KBM-7 (cell line): Measurements from ENCODE around the gene BRD3OS.

Experiments
- DNase-seq: peaks from one replicate; pipeline ENCODE4 v3.0.0-alpha.2; 2015
- in situ Hi-C: fragments of 300-500 bp; cut with MboI; formaldehyde crosslinking; loops from 2 replicates; pipeline ENCODE4 v1.14.3; 2020; ENCODE audit warnings: low sequenced_read_pairs, low pct_unique_long_range_greater_than_20kb, mixed read lengths

BRD3OS gene

DNA sequence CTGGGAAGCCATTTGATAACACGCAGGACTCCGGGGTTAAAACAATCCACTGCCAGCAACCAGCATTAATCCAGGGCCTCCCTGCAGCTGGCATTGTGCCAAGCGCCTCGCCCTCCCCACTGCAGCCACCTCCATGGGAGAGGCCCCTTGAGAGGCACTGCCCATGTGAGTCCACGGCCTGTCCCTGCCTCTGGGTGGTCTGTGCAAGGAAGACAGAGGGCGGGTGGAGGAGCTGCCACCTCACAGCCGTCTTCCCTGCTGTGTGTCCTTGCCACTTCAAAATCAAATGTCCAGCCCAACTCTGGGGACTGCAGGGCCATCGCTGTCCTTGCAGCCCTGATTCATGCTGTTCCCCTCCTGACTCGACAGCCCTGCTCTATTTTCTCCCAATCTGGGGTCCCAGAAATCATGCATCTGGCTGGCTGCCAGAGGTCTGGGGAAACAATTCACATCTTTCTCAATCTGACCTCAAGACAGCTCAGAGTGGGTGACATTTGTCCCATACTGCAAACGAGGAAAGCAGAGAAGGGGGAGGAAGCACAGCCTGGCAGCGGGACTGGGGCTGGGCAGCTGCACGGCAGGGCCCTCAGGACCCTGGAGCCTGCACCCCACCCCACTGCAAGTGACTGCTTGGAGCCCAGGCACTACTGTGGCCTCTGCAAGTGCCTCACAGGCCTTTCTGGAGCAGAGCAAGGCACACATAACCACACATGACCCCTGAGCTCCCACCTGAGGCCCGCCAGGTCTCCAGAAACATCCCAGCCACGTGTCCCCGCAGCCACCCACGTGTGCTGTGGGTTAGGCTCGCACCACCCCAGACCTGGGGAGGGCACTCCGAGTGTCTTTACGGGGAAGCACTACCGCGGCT is 15.7 kb downstream of the BRD3OS start:
- DNase-seq: no peak
- in situ Hi-C loops: no loop called here

DNA sequence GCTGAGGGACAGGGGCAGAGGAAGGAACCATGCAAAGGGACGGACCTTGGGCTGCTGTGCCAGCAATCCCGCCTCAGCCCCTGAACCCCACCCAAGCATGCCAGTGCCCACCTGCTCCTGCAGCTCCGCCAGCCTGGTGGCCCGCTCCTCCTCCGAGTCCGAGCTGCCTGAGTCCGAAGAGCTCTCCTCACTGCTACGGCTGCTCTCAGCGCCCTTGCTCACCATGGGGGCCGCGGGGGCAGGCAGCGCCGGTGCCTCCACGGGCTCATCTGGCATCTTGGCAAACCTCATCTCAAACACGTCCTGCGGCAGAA is 16.3 kb downstream of the BRD3OS start:
- no peak for DNase-seq
- in situ Hi-C loops: no loop called here

DNA sequence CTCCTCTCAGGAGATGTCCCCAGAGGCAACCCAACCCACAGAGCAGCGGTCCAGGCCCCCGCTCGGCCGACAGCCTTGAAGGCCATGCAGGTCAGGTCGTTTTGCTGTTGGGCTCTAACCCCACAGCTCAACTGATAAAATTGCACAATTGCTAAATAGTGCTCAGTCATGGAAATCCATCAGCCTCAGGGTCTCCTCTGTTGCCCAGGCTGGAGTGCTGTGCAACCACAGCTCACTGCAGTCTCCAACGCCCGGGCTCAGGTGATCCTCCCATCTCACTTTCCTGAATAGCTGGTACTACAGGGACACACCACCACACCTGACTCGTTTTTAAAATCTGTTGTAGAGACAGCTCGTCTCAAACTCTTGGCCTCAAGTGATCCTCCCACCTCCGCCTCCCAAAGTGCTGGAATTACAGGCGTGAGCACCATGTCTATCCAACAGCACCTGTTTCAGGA is 18.3 kb downstream of the BRD3OS start:
- in situ Hi-C loops: no loop called here
- no peak for DNase-seq

DNA sequence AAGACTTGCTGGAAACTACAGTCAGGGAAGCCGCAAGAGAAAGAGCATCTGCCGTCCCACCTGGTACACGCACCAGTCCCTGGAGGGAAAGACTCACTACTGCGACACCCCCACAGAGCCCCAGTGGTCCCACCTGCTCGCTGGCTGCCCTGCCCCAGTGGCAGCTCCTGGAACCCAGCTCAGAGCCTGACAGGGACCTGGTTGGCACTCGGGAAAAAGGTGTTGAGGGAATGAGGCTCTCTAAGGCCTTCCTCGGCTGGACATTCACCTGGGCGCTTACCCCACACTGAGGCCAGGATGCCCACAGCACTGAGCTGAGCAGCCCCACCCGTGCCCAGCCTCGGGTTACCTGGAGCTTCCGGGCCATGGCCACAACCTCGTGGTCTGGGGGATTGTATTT is 19.7 kb downstream of the BRD3OS start:
- DNase-seq: no peak
- in situ Hi-C loops: no loop called here

DNA sequence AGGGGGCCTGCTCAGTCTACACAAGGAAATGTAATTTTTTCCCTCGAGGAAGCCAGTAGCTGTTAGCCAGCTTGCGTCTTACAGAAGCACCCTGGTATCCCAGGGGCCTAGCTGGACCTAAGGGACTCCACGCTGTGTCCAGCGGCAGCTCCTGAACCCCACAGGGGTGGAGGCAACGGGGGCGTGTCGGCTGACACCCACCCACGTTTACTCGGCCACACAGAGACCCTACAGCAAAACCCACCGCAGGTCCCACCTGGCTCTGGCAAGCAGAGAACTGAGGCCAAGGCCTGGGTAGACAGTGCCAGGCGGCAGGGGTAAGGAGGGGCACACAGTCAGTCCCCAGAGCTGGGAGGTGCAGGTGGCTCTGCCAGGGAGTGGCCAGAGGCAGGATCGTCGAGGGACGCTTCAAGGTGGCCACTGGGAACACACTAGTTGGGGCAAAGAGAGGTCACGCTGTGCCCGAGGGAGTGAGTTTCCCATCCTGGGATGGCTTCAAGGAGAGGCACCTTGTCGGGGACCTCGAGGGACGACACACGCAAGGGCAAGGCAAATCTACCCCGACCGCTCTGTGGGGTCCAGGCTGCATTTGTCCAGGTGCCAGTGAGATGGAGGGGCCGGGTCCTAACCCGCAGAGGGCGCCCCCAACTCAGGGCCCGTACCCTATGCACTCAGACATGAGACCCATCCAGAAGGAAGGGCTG is 20.7 kb downstream of the BRD3OS start:
- in situ Hi-C loops: no loop called here
- no peak for DNase-seq

DNA sequence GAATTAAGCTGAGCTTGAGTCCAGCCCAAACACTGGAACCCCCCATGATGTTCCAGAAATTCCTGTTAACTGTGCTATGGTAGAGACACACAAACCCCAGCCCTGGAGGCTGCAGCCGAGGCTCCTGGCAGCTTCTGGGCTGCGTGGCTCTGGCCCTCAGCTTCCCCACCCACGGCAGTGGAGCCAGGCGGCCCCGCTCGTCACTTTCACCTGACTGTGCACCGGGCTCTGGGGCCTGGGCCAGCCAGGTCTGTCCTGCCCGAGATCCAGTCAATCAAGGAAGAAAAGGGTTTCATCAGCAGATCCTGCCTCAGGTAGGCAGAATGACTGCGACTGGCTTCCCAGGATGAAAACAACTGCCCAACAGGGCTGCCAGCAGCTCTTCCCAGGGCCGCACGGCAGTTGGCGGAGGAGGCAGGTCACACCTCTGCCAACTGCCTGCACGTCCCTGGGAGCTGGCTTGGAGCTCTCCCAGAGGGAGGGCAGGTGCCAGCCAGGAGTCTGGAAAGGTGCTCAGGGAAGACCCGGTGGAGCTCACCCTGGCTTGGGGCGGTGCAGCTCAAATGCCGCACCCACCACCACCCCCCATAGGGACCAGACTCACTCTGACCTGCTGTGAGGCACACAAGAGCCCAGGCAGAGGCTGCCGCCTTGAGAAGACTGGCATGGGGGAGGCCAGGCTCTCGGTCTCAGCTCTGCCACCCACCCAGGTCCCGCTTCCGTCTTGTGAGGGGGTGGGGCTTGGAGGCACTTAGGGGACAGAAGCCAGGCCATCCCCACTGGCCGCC is 21.8 kb downstream of the BRD3OS start:
- no peak for DNase-seq
- in situ Hi-C loops: no loop called here

DNA sequence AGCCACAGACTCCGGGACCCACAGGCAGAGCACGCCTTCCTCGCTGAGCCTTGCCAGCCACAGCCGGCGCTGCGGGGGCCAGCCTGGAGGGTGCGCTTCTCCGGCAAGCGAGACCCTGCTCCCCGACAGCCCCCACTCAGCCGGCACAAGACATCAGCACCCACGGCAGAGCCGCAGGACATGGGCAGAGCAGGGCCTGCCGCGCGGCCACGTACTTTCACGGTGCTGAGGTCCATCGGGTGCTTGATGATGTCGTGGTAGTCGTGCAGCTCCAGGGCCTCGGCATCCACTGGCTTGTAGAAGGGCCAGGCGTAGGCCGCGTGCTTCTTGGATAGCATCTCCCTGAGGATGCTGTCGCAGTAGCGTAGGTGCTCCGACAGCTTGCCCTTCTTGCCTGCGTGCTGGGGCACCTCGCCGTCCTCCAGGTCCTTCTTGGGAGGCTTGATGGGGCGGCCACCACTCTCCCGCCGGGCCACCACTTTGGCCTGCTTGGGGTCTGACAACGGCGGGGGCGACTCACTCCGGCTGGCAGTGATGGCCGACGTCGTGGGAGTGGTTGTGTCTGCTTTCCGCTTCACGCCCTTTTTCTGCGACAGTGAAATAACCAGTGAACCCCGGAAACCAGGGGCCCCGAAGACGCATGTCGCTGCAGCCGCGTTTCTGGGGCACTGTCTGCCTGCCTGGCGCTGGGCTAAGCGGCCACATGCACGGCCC is 22.7 kb downstream of the BRD3OS start:
- in situ Hi-C loops: no loop called here
- DNase-seq: no peak

DNA sequence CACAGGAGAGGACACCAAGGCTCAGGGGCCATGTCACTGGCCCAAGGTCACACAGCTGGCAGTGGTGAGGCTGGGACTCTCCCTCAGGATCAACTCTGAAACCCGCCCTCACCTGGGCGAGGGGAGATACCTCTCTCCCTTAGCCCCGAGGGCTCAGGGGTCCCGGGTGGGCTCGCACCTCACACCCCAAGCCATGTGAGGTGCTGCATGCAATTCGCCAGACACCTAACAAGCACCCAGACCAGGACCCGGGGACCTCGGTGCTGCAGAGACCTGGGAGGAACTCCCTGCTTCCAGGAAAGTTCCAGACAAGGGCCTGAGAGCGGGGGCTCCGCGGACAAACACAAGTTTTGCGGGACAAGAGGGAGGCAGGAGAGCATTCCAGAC is 23.3 kb downstream of the BRD3OS start:
- DNase-seq: no peak
- in situ Hi-C loops: no loop called here

DNA sequence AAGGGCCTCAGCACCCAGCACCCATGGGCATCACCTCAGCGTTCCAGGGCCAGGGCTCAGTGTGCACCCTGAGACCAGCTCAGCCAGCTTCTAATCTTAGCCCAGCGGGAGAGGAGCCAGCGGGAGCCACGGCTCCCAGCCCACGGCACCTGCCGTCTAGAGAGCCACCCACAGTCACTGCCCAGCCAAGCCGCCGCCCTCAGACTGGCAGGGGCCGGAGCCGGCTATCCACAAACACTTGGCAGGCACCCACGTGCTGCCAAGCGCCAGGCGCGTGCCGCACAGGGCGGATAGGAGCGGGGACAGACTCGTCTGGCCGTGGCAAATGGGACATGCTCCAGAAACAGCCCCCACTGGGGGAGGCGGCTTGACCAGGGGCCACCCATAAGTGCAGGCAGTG is 24.0 kb downstream of the BRD3OS start:
- DNase-seq: no peak

DNA sequence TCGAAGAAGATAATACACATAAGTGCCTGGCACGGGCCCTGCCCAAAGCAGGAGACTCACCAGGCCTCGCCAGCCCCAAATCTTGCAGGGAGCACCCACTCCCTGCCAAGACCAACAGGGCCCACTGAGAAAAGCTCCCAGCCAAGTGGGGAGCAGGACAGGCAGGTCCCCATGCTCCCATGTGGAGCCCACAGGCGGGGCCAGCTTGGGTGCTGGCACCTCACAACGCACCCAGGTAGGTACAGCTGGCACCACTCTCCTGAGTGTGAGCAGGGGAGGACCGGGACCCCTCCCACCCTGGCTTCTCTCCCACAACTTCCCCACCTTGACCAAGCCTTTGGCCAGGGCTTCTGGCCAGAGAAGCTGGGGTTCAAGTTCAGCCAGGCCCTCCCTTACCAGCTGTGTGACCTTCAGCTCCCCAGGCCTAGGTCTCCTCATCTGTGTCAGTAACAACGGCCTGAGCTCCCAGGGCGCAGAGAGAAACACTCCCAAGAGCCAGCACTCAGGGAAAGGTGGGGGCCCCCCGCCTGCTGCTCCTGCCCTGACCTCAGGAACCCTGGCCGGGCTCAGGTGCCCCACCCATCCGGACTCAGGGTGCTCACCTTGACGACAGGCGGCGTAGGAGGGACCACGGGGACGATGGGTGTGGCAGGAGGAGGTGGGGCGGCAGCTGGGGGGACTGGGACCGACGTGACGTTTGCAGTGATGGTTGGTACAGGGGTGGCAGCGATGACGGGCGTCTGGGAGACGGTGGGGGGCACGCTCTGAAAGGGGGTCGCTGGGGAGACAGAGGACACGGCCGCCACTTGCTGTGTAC is 24.7 kb downstream of the BRD3OS start:
- no peak for DNase-seq
- in situ Hi-C loops: no loop called here

More for the DNA sequence above, 24.0 kb downstream of the BRD3OS start:
- in situ Hi-C loops: no loop called here

DNA sequence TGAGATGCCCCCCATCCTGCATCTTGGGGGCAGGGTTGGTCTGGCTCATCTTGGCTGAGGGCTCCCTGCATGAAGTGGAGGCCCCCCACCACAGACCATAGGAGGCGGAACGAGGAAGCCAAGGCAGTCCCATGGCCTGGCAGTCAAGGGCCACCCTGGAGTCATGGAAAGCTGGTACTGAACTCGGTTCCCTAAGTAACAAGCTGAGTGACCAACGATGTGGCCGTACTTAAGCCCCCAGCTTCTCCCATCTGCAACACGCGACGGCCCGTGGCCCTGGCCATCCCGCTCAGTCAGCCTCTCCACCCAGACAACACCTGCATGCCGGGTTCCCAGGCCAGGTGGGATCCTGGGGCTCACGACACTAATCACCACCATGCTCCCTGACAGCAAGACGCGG is 25.4 kb downstream of the BRD3OS start:
- DNase-seq: no peak
- in situ Hi-C loops: no loop called here

DNA sequence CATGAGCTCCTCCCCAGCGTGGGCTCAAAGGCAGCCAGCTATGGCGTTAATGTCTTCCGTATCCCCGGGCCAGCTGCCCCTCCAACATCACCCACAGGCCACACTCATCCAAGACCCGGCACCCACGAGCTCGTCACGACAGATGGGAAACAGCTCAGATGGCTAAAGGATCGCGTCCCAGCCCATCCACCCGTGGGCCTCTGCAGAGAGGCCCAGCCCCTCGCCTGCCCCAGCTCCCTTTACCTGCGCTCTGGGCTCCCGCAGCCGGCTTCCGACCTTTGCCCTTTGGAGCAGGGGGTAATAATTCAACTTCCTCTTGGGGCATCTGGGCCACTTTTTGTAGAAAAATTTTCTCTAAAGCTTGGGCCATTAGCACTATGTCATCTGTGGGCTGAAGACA is 26.0 kb downstream of the BRD3OS start:
- no peak for DNase-seq
- in situ Hi-C loops: no loop called here

DNA sequence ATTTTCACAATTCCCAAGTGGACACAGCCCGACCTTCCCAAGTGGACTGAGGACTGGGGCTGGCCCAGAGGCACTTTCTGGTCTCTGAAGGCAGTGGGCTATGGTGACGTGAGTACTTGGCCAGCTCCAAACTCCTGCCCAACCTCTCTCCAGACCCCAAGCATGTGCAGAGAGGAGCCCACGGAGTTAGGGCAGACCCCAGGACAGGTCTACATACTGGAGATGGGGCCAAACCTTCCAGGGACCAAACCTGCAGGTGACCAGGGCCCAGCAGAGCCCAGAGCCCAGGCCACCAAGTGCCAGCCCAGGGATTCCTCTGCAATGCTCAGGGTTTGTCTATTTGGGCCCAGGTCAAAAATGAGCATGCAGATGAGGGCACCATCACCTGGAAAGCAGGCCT is 27.2 kb downstream of the BRD3OS start:
- in situ Hi-C loops: no loop called here
- DNase-seq: no peak

DNA sequence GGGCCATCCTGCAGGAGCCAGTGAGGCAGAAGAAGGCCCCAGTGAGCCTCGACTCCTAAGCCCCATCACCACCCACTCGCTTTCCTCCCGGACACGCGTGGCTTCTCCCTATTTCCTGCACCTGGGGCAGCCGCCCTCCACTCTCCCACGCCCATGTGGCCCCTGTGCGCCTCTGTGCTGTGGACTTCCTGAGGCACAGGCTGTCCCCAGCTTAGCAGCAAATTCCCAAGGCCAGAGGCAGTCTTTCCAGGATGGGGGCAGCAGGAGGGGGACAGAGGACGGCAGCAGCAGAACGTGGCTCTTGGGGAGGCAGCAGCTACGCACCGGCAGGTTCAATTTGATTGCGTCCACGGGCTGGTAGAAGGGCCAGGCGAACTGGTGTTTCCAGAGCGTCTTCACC is 27.7 kb downstream of the BRD3OS start:
- DNase-seq: no peak
- in situ Hi-C loops: no loop called here

DNA sequence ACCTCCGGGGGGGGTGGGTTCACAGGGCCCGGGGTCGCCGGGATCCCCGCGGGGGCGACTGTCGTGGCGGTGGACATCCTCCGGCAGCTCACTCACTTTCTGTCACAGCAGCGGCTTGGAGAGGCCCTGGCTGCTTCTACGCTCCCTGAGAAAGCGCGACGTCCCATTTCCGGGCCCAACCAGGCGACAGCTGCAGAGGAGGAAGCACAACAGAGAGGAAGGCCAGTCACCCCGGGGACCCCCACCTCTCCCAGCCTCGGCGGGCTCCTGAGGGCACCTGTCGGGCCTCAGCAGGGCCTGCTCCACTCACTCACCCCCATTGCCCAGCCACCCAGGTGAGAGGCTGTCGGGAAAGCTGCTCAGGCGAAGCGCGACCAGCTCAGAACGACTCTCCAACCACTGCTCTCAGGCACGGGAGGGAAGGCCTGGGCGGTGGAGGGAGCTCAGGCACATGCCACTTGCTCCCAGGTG is 28.2 kb downstream of the BRD3OS start:
- no peak for DNase-seq
- in situ Hi-C loops: no loop called here

DNA sequence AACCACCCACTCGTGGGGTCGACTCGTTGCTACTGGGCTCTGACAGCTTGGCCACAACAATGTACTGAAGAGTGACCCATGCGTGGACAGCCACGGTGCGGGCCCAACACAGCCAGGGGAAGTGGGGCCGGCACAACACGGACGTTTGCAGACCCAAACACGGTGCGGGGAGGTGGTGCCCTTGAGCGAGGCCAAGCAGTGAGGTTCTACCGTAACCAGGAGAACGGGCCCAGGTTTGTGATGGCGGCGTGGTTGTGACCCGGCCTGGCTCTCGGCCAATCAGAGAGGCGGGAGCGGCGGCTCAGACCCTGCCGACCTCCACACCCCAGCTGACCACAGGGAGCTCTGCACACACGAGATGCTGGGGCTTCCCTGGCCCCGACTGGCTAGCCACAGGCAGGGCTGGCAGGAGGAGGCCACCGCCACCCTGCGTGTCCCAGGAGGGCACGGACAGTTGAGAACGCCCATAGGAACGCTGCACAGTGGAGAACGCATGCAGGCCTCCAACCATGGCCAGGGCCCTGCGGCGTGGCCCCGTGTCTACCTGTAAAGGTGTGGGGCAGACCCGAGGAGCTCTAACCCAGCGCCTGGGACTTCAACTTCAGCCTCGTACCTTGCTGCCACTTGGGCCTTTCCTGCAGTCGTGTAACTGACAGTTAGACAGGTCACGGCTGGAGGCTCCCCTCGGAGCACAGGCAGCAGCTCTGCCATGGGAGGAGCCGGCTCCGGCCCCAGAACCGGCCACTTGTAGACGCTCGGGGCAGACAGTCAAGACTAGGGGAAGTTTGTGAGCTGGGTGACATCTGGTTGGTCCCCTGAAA is 28.9 kb downstream of the BRD3OS start:
- no peak for DNase-seq
- in situ Hi-C loops: no loop called here

DNA sequence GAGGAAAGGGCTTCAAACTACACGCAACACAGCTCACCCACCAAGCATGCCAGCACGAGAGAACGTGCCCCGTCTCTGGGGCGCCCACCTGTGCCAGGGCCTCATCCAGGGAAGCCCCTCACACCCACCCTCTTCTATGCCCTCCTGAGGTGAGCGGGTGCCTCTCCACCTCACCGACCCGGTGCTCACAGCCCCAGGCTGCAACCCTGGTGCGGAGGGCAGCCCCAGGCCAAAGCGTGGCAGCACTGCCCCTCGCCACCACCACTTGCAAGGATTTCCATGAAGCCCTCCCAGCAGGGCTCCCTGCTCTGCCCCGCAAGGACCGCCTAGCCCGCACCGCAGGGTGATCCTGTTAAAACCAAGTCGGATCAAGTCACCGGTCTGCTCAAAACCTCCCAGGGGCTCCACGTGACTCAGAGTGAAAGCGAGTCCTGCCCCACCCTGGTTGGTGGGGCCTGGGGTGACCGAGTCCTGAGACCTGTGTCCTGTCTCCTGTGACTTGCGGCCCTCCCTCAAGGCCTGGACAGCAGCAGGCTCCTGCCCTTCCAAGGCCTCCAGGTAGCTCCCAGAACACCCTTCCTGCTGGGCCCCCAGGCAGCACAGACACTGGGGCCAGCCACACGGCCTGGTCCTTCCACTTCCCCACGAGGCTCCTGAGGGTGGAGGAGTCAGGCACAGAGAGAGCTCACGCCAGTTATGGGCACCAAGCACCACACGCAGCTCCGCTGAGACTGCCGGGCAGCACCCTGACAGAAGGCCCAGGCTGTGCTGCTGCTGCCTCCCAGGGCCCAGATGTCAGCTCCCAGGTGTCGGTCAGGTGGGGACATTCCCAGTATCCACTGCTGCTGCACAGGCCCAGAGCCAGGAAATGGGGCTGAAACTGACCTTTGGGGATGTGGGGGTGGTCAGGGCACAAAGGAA is 29.9 kb downstream of the BRD3OS start:
- in situ Hi-C loops: no loop called here
- DNase-seq: no peak
